G401 (cell line): Measurements from ENCODE around the gene FAM229B. TPM values are rescaled to one million over a fixed set of nuclear protein-coding genes. Genes with fewer than 3 reads are reported as not detected.
A peak's percentile ranks its signal among the peaks of the same experiment; 100 is the strongest.

Experiments used
- DNase-seq: peaks from one replicate; pipeline ENCODE4 v3.0.0-alpha.2; 2015; ENCODE audit warnings: low spot score
- in situ Hi-C: cut with HindIII; loops from 2 replicates; pipeline ENCODE4 v1.10.0; 2016; ENCODE audit warnings: low sequenced_read_pairs, mixed read lengths
- total RNA-seq: library from RNA; depleted of rRNA; stranded (reverse); fragments of >200 nt; shearing (Covaris generic); gene quantifications from 2 replicates; pipeline ENCODE4 v1.2.3, GENCODE V29; 2014; rRNA removed

FAM229B gene
- total RNA-seq, 1 experiment from 2014 or later: 4.5 TPM

GRCh38 chr6:112122756-112123155 lies 35.4 kb downstream of the FAM229B start:
- DNase-seq: no peak
- in situ Hi-C loops: no loop called here

- in situ Hi-C loops: no loop called here
- DNase-seq: no peak
Measured at GRCh38 chr6:112123982-112124381, 36.6 kb downstream of the FAM229B start.

GRCh38 chr6:112128208-112128607 lies 40.8 kb downstream of the FAM229B start:
- DNase-seq: no peak

GRCh38 chr6:112130878-112131277 lies 43.5 kb downstream of the FAM229B start:
- no peak for DNase-seq
- in situ Hi-C loops: no loop called here

More at GRCh38 chr6:112128208-112128607, 40.8 kb downstream of the FAM229B start:
- in situ Hi-C loops: no loop called here

- no peak for DNase-seq
- in situ Hi-C loops: no loop called here
Measured at GRCh38 chr6:112139052-112139451, 51.7 kb downstream of the FAM229B start.

- in situ Hi-C loops: no loop called here
- DNase-seq: no peak
Measured at GRCh38 chr6:112141707-112142106, 54.3 kb downstream of the FAM229B start.

GRCh38 chr6:112144145-112144926 lies 56.9 kb downstream of the FAM229B start:
- DNase-seq: peak; percentile 81
- in situ Hi-C loops: no loop called here

GRCh38 chr6:112145080-112145573 lies 57.7 kb downstream of the FAM229B start:
- in situ Hi-C loops: no loop called here
- peak; percentile 58 for DNase-seq

GRCh38 chr6:112148103-112148502 lies 60.7 kb downstream of the FAM229B start:
- no peak for DNase-seq
- in situ Hi-C loops: no loop called here

- DNase-seq: no peak
- in situ Hi-C loops: no loop called here
Measured at GRCh38 chr6:112149236-112149635, 61.8 kb downstream of the FAM229B start.

- no peak for DNase-seq
- in situ Hi-C loops: no loop called here
Measured at GRCh38 chr6:112149719-112150263, 62.4 kb downstream of the FAM229B start.

GRCh38 chr6:112150363-112150762 lies 63.0 kb downstream of the FAM229B start:
- DNase-seq: no peak
- in situ Hi-C loops: no loop called here

Other genes with a start within 250 kb of the FAM229B start
- gene FYN, start 214.1 kb upstream of the FAM229B start, total RNA-seq: not detected in 2 replicates
- gene CCN6, start 33.5 kb upstream of the FAM229B start, total RNA-seq: not detected in 2 replicates
- gene TUBE1, start 109 bp upstream of the FAM229B start, total RNA-seq: 12.2 and 17.1 TPM in 2 replicates
- gene LAMA4, start 167.0 kb downstream of the FAM229B start, total RNA-seq: 2.3 and 2.6 TPM in 2 replicates